Measurements from ENCODE around the gene FOXO3. TPM values are rescaled to one million over a fixed set of nuclear protein-coding genes. Genes with fewer than 3 reads are reported as not detected.

The FOXO3 gene
- total RNA-seq, 1 donor from 2014 or later, result 41.4 TPM

DNA sequence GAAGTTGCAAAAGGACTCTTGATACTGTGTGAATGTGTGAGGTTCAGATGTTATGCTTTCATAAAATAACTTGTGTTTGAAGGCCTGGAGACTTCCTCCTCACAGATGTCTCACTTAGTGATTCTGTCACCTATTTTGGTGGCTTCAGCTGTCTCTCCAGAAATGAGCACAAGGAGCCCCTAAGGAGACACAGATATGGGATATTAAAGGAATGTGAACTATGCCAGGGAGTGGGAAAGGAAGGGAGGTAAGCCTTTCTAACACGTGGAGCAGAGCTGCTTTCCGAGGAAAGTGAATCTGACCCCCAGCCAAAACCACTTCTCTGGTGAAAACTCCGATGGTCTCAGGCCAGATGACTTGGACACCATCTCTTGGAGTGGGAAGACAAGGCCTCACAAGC lies 10.5 kb upstream of the FOXO3 start:
- TF ChIP-seq, protein P1, sequence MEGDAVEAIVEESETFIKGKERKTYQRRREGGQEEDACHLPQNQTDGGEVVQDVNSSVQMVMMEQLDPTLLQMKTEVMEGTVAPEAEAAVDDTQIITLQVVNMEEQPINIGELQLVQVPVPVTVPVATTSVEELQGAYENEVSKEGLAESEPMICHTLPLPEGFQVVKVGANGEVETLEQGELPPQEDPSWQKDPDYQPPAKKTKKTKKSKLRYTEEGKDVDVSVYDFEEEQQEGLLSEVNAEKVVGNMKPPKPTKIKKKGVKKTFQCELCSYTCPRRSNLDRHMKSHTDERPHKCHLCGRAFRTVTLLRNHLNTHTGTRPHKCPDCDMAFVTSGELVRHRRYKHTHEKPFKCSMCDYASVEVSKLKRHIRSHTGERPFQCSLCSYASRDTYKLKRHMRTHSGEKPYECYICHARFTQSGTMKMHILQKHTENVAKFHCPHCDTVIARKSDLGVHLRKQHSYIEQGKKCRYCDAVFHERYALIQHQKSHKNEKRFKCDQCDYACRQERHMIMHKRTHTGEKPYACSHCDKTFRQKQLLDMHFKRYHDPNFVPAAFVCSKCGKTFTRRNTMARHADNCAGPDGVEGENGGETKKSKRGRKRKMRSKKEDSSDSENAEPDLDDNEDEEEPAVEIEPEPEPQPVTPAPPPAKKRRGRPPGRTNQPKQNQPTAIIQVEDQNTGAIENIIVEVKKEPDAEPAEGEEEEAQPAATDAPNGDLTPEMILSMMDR (IDR thresholded peaks at IDR 0.05; ENCODE audit: insufficient read depth, low read length, poor library complexity, severe bottlenecking), result no peak
- no peaks in the 10 kb centered on the region for H3K36me3 ChIP-seq (ENCODE audit: control insufficient read depth, insufficient read depth, low read length)
- no peak for DNase-seq (ENCODE audit: low read depth)
- no peak overlapping the region for H3K4me3 ChIP-seq (ENCODE audit: low read depth, low read length)
- no peaks in the 10 kb centered on the region for H3K27me3 ChIP-seq (ENCODE audit: control insufficient read depth, insufficient read depth, low read length)

DNA sequence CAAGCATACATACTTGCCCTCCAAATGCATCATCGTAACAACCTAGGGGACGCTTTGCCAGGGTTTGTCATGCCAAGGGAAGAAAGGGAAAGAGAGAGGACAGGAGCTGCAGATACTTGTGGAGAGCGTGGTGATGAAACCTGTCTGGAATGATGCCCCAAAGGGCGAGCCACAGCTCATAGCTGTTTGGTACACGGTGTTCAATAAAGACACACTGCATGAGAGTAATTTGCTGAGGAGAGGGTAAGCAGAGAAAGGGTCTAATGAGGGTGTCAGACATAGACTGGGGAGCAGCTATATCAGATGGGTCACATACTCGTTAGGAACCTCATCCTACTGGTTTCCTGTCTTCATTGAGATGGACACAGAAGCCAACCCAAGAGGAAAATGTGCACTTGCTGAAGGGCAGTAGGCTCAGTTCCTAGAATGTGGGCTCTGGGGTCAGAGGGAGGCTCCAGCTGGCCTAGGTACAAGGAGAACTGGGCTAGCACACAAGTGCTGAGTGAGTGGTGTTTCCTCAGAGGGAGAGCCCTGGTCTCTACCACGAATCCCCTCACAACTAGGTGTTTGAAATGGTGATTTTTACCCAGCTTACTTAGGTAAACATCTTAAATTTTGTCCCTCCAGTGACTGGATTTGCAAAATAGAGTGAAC lies 5.2 kb upstream of the FOXO3 start:
- no peaks in the 10 kb centered on the region for H3K27me3 ChIP-seq (ENCODE audit: control insufficient read depth, insufficient read depth, low read length)
- no peak for DNase-seq (ENCODE audit: low read depth)
- no peak overlapping the region for H3K4me3 ChIP-seq (ENCODE audit: low read depth, low read length)
- TF ChIP-seq, protein P1 (IDR thresholded peaks at IDR 0.05; ENCODE audit: insufficient read depth, low read length, poor library complexity, severe bottlenecking), result no peak
- H3K36me3 ChIP-seq (ENCODE audit: control insufficient read depth, insufficient read depth, low read length), result no peaks in the 10 kb centered on the region

DNA sequence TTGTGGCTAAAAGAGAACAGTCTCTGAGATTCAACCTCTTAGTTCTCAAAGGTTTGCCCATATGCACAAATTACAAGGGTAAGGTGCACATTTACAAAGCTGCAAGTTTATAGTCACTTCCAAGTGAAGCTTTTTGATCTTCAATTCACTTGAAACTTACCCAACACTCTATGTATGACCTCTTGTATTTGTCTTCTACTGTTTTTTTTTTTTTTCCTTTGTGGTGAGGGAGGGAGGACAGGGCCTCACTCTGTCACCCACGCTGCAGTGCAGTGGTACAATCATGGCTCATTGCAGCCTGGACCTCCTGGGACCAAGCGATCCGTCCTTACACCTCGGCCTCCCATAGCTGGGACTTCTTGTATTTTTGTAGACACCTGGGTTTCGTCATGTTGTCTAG lies 4.5 kb upstream of the FOXO3 start:
- H3K4me3 ChIP-seq (ENCODE audit: low read depth, low read length), result no peak overlapping the region
- no peaks in the 10 kb centered on the region for H3K36me3 ChIP-seq (ENCODE audit: control insufficient read depth, insufficient read depth, low read length)
- DNase-seq (ENCODE audit: low read depth), result no peak
- TF ChIP-seq, protein P1 (IDR thresholded peaks at IDR 0.05; ENCODE audit: insufficient read depth, low read length, poor library complexity, severe bottlenecking), result no peak
- H3K27me3 ChIP-seq (ENCODE audit: control insufficient read depth, insufficient read depth, low read length), result no peaks in the 10 kb centered on the region

DNA sequence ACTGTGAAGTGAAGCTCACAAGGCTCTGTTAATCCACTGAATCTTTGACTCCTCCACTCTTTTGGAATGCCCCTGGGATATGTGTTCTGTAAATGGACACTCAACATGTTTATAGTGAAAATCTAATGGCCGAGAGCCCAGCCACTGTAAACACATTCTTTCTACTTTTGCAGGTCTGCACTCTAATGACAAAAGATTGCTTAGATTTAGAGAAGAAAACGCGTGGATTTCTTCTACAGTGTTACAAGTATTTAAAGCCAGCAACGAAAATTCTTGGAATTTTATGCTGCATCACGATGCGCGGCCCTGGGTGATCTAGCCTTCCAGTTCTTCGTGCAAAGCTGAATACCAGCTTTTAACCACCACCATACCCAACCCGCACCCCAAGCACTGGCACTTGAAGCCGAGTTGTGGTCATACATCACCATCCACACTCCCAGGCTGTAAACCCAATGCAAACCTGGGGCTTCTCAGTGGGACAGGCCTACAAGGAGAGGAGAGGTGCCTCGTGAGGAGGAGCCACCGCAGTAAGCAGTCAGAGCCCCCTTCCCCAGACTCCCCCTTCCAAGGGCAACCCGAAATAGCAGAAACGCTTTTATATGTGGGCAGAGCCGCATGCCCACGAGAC lies 3.7 kb upstream of the FOXO3 start:
- Histone ChIP-seq H3K27me3 (ENCODE audit: control insufficient read depth, insufficient read depth, low read length) (no peaks in the 10 kb centered on the region), H3K4me3 (ENCODE audit: low read depth, low read length) (peak overlapping the region; percentile 86), H3K36me3 (ENCODE audit: control insufficient read depth, insufficient read depth, low read length) (no peaks in the 10 kb centered on the region)
- TF ChIP-seq, protein P1 (IDR thresholded peaks at IDR 0.05; ENCODE audit: insufficient read depth, low read length, poor library complexity, severe bottlenecking), result no peak
- no peak for DNase-seq (ENCODE audit: low read depth)

DNA sequence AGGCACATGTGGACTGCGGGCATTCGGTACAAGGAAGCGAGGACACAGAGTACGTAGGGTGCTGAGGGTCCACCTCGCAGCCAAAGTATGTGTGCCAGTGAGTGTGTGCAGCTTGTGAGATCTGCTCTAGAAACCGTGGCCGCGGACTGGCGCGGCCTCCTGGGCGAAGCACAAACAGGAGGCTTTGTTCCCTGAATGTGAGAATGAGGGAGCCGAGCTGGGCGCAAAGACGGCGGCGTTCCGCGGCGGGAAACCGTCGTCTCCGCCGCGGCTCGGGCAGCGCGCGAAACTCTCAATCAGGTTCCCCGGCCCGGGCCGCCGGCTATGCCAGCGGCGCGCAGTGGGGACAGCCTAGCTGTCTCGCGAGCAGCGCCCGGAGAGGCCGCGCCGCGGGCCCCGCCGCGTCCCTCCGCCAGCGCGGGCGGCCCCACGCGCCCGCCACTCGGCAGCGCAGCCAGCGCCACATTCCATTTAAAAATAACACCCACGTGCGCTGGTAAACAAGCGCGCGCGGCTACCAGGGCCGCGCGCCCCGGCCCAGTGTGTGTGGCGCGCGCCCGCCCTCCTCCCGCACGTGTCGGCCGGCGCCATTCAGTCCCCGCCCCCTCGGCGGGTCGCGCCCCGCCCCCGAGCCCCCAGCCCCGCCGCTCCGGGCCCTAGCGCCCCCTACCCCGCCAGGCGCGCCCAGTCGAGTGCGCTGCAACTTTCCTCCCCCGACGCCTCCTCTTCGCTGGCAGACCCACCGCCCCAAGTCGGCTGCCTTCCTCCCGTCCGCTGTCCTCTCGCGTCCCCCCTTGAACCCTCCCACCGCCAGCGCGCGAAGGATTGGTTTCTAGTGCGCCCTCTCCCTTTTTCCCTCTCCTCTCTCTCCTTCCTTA lies 3.0 kb upstream of the FOXO3 start:
- TF ChIP-seq, protein P1 (IDR thresholded peaks at IDR 0.05; ENCODE audit: insufficient read depth, low read length, poor library complexity, severe bottlenecking), result no peak
- peak overlapping the region; percentile 86 for H3K4me3 ChIP-seq (ENCODE audit: low read depth, low read length)
- no peak for DNase-seq (ENCODE audit: low read depth)
- no peaks in the 10 kb centered on the region for H3K27me3 ChIP-seq (ENCODE audit: control insufficient read depth, insufficient read depth, low read length)
- H3K36me3 ChIP-seq (ENCODE audit: control insufficient read depth, insufficient read depth, low read length), result no peaks in the 10 kb centered on the region
